ENCODE data around the gene FGFR2. TPM values are rescaled to one million over a fixed set of nuclear protein-coding genes. Genes with fewer than 3 reads are reported as not detected.

Gene FGFR2
- total RNA-seq, 1 donor from 2014 or later = 58.4 TPM

DNA sequence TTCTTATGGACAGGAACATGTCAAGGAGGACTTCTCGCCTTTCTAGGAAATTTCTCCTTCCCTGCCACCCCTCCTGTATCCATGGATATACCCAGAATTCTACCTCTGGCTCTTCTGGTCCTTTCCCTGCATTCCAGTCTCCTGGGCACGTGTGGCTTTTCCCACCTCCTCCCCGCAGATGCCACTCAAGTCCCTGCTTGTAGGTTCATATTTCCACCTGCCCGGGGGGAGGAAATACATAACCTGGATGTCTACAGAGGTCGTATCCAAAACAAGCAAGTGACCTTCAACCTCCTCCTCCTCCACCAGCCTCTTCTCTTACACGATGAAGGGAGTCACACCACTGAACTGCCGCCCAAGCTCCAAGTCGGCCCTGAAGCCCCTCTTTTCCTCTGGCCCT, 20.7 kb downstream of the FGFR2 start:
- Mint-ChIP-seq H3K4me3 (no peak overlapping the region), H3K36me3 (ENCODE audit: low read depth) (no peaks in the 10 kb centered on the region), H3K27ac (ENCODE audit: unreplicated experiment) (no peak overlapping the region), H3K9me3 (no peaks in the 10 kb centered on the region), H3K4me1 (peaks cover 50% of the 10 kb centered on the region), H3K27me3 (ENCODE audit: low read depth) (peaks cover 5% of the 10 kb centered on the region)
- TF ChIP-seq, protein P1, sequence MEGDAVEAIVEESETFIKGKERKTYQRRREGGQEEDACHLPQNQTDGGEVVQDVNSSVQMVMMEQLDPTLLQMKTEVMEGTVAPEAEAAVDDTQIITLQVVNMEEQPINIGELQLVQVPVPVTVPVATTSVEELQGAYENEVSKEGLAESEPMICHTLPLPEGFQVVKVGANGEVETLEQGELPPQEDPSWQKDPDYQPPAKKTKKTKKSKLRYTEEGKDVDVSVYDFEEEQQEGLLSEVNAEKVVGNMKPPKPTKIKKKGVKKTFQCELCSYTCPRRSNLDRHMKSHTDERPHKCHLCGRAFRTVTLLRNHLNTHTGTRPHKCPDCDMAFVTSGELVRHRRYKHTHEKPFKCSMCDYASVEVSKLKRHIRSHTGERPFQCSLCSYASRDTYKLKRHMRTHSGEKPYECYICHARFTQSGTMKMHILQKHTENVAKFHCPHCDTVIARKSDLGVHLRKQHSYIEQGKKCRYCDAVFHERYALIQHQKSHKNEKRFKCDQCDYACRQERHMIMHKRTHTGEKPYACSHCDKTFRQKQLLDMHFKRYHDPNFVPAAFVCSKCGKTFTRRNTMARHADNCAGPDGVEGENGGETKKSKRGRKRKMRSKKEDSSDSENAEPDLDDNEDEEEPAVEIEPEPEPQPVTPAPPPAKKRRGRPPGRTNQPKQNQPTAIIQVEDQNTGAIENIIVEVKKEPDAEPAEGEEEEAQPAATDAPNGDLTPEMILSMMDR (conservative IDR thresholded peaks at IDR 0.05) = no peak
- no peak for DNase-seq (ENCODE audit: low read depth, low spot score)

DNA sequence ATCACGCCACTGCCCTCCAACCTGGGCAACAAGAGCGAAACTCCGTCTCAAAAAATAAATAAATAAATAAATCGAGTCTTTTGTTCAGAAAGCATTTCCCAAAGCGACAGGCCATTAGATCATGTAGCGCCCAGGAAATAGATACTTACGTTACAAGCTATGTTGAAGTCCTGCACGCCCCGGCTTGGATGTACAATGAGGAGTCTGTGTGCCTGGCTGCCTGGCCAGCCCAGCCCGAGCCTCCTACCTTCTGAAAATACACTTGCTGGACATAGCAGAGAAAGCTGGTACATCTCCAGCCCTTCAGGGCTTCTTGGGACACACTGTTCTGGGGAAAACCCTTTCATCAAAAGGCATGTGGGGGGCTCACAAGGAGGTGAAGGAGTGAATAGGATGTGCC, 22.1 kb downstream of the FGFR2 start:
- DNase-seq (ENCODE audit: low read depth, low spot score) = no peak
- Mint-ChIP-seq H3K27me3 (ENCODE audit: low read depth) (peaks cover 5% of the 10 kb centered on the region), H3K36me3 (ENCODE audit: low read depth) (no peaks in the 10 kb centered on the region), H3K27ac (ENCODE audit: unreplicated experiment) (no peak overlapping the region), H3K4me3 (no peak overlapping the region), H3K9me3 (no peaks in the 10 kb centered on the region), H3K4me1 (peaks cover 46% of the 10 kb centered on the region)
- TF ChIP-seq, protein P1 (conservative IDR thresholded peaks at IDR 0.05) = no peak

DNA sequence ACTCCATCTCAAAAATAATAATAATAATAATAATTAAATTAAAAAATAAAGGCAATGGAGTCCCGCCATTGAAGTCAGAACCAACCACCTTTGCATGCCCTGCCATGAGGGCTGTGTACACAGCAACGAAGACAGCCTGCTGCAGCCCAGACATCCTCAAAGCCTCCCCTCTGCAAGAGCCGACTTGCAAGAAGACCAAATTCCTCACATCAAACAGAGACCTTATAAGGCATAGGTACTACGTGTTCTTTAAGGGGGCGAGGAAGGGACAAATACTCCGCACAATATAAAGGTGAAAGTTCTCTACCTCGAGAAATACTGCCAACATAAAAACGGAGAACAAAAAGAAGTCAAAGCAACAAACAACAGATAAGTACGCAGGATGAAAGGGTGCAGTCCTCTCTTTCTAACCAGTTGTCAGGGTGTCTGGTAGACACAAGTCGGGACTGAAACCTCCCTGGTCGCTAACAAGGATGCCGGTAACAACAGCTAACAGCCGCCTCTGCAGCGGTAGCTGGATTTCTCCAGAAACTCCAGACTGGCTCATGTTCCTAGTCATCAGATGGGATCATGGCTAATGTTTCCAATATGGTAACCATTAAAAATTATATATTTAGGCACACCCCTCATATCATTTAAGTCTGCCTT, 23.6 kb downstream of the FGFR2 start:
- TF ChIP-seq, protein P1 (conservative IDR thresholded peaks at IDR 0.05) = no peak
- Mint-ChIP-seq H3K4me3 (no peak overlapping the region), H3K4me1 (peaks cover 39% of the 10 kb centered on the region), H3K27ac (ENCODE audit: unreplicated experiment) (no peak overlapping the region), H3K27me3 (ENCODE audit: low read depth) (peaks cover 5% of the 10 kb centered on the region), H3K36me3 (ENCODE audit: low read depth) (no peaks in the 10 kb centered on the region), H3K9me3 (no peaks in the 10 kb centered on the region)
- DNase-seq (ENCODE audit: low read depth, low spot score) = no peak

DNA sequence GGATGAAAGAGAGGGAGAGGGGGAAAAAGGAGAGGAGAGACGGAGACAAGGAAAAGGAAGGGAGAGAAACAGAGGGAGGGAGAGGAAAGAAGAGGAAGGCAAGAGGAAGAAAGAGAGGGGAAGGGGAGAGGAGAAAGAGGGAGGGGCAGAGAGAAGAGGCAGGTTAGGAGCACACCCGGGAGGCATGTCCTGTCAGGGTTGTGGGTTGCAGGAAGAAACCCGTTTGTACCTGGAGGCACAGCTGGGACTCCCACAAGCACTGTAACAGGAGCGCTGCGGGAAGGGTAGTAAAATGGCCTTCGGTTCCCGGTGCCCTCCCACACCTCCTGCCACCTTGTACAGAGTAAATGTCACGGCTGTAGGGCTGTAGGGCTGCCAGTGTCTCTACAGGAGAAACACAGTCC, 24.7 kb downstream of the FGFR2 start:
- Mint-ChIP-seq H3K27me3 (ENCODE audit: low read depth) (peaks cover 5% of the 10 kb centered on the region), H3K4me1 (peaks cover 39% of the 10 kb centered on the region), H3K9me3 (no peaks in the 10 kb centered on the region), H3K27ac (ENCODE audit: unreplicated experiment) (no peak overlapping the region), H3K4me3 (no peak overlapping the region), H3K36me3 (ENCODE audit: low read depth) (no peaks in the 10 kb centered on the region)
- TF ChIP-seq, protein P1 (conservative IDR thresholded peaks at IDR 0.05) = no peak
- DNase-seq (ENCODE audit: low read depth, low spot score) = no peak

DNA sequence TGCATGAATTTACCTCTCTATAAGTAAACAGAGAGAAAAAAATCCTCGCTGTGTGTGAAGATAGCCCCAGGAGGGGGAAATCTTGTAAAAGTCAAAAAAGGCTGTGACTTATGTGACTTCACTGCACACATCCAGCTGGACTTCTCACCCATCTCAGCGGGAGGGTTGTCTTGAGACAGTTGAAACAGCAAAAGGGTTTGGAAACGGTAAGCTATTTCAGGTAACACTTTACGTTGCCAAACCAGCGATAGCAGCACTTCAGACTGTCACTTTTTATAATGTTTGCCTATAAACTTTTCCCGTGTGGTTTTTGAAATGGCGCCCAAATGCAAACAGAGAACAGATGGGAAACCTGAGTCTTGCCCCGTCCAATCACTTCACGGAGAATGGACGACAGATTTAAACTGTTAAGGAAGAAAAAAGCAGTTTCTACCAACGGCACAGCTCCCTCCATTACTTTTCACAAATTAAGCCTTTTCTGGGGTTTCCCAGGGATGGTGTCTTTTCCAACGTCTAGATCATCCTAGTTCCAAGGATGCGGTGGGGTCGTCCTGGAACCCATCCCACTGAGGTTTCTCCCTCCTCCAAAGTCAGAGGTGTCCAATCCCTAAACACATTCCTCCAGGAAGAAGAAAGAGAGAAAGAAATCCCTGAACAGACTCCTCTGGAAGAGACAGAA, 25.2 kb downstream of the FGFR2 start:
- Mint-ChIP-seq H3K27me3 (ENCODE audit: low read depth) (peaks cover 5% of the 10 kb centered on the region), H3K9me3 (no peaks in the 10 kb centered on the region), H3K27ac (ENCODE audit: unreplicated experiment) (no peak overlapping the region), H3K4me1 (peaks cover 40% of the 10 kb centered on the region), H3K36me3 (ENCODE audit: low read depth) (no peaks in the 10 kb centered on the region), H3K4me3 (no peak overlapping the region)
- DNase-seq (ENCODE audit: low read depth, low spot score) = no peak
- TF ChIP-seq, protein P1 (conservative IDR thresholded peaks at IDR 0.05) = no peak

Measured in neural crest cell (in vitro differentiated cells).